Measurements from ENCODE around the gene GRIN2A. TPM values are rescaled to one million over a fixed set of nuclear protein-coding genes. Genes with fewer than 3 reads are reported as not detected.

GRIN2A gene
- total and polyA plus RNA-seq, 2 donors (not counting 3 experiments of a cell fraction or from before 2014, with no cell fraction given) = not detected

- Histone ChIP-seq H4K20me1 (replicated peaks; ENCODE audit: control insufficient read depth, extremely low read depth, insufficient read depth, low read length) (no peaks in the 10 kb centered on the region), H3K4me1 (ENCODE audit: control insufficient read depth, extremely low read depth, insufficient read depth, low read length) (no peaks in the 10 kb centered on the region), H3K79me2 (ENCODE audit: control insufficient read depth, insufficient read depth, low read length) (no peaks in the 10 kb centered on the region), H3K27ac (ENCODE audit: insufficient read depth, low read depth, low read length) (no peak overlapping the region), H3K9ac (replicated peaks; ENCODE audit: extremely low read depth, insufficient read depth, low read length) (no peak overlapping the region), H3K36me3 (ENCODE audit: control insufficient read depth in 2 of 2, extremely low read depth in 1 of 2, insufficient read depth in 2 of 2, low read length in 2 of 2) (no peaks in the 10 kb centered on the region), H3K9me1 (replicated peaks; ENCODE audit: control insufficient read depth, extremely low read depth, insufficient read depth, low read length) (no peaks in the 10 kb centered on the region), H3K4me2 (ENCODE audit: insufficient read depth, low read length) (no peak overlapping the region), H3K27me3 (ENCODE audit: control insufficient read depth in 2 of 2, insufficient read depth in 2 of 2, low read length in 2 of 2) (no peaks in the 10 kb centered on the region), H3K4me3 (replicated peaks in 1 of 3; ENCODE audit: insufficient read depth in 1 of 3, low read depth in 1 of 3, low read length in 3 of 3) (no peak overlapping the region), H3K9me3 (replicated peaks; ENCODE audit: control insufficient read depth, insufficient read depth, low read length) (no peaks in the 10 kb centered on the region), H2AFZ (ENCODE audit: low read depth, low read length) (no peak overlapping the region)
- no TSS peak for BruUV-seq (replicated peaks)
- intact Hi-C loops (cut with micrococcal nuclease) (no loop called here), dilution Hi-C loops (cut with MboI; ENCODE audit: extremely low pct_ligation_motif_present, low sequenced_read_pairs) (no loop called here)
- CTCF ChIA-PET = no interaction called here
- FAIRE-seq = no peak
- DNase-seq (ENCODE audit: low read depth, low spot score) = no peak
- POLR2A ChIA-PET = no interaction called here
- TF ChIP-seq POLR2A (IDR thresholded peaks at IDR 0.05; ENCODE audit: low read depth, low read length) = no peak
- TF ChIP-seq POLR2AphosphoS5 (IDR thresholded peaks at IDR 0.05; ENCODE audit: insufficient read depth, low read depth, low read length) = no peak
- TF ChIP-seq CTCF (IDR thresholded peaks at IDR 0.05; ENCODE audit: extremely low read depth in 1 of 2, insufficient read depth in 1 of 2, low read depth in 1 of 2, low read length in 2 of 2) = no peak
- TF ChIP-seq MYC (IDR thresholded peaks at IDR 0.05; ENCODE audit: low read depth, low read length) = no peak
- TF ChIP-seq FOS (IDR thresholded peaks at IDR 0.05; ENCODE audit: borderline replicate concordance, insufficient read depth, low read length) = no peak
- no peak for TF ChIP-seq GATA2 (IDR thresholded peaks at IDR 0.05; ENCODE audit: insufficient read depth, insufficient read length, low read depth, low read length)
- no peak for TF ChIP-seq EZH2 (IDR thresholded peaks at IDR 0.05; ENCODE audit: borderline replicate concordance, low read depth, low read length, severe bottlenecking)
- TF ChIP-seq JUN (IDR thresholded peaks at IDR 0.05; ENCODE audit: borderline replicate concordance, insufficient read depth, insufficient read length, low read depth) = no peak
- no peak for TF ChIP-seq MAX (IDR thresholded peaks at IDR 0.05; ENCODE audit: insufficient read depth, insufficient read length)
These were observed 148.7 kb downstream of the GRIN2A start for GRCh38 chr16:10033556-10033955.
